H54 (cell line): ENCODE measurements around the gene SRGAP2C.

Experiments used
- DNase-seq: peaks from one replicate; pipeline ENCODE4 v3.0.0; 2011; ENCODE audit warnings: low spot score, mixed read lengths; ENCODE audit not compliant: insufficient read length
- FAIRE-seq: peaks from 3 replicates; lab custom pipeline; 2011; peaks lifted over from hg19 to GRCh38; lab: Jason Lieb, UNC
- POLR2A ChIP-seq: IDR thresholded peaks from 2 replicates; pipeline ENCODE4 v1.6.1; 2011; ENCODE audit warnings: low read depth, mild to moderate bottlenecking, low read length

Gene SRGAP2C

GRCh38 chr1:121440993-121441392 lies 256.2 kb downstream of the SRGAP2C start:
- no peak for FAIRE-seq
- DNase-seq: no peak
- no peak for TF ChIP-seq POLR2A
